ENCODE measurements around the gene PUS1.

PUS1 gene

DNA sequence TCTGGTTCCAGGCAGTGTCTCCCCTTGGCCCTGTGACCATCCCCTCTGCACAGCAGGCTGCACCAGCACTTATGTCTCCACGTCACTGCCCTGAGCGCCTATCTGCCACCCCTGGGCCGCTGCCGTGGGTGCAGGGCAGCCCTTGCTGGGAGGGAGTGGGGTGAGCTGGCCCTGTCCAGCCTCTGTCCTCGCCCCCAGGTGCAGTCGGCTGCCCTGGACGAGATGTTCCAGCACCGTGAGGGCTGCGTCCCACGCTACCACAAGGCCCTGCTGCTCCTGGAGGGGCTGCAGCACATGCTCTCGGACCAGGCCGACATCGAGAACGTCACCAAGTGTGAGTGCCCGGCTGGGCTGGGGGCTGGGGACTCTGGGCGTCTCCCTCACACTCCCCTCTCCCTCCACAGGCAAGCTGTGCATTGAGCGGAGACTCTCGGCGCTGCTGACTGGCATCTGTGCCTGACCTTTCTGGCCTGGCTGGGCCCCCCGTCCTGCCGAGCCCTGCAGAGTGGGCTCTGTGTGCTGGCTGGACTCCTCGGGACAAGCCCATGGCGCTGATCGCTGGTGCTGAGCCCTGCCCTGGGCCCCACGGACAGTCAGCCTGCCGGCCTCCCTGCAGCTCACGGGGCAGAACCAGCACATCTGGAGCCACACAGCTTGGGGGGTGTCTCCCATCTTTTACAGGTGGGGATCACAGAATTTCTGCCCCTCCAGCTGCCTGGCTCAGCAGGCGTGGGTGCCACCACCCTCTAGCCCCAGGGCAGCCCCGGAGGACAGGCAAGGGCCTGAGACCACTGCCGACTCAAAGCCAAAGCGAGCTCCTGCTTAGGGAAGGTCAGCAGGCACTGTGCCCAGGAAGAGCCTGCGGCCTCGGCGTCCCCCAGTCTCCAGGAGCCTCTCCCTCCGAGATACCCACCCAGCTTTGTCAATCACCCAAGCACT lies 7.9 kb upstream of the PUS1 start:
- no peak overlapping the region for H3K4me3 ChIP-seq (ENCODE audit: low read length)
- H3K27me3 ChIP-seq (ENCODE audit: control insufficient read depth, insufficient read depth, low read length), result no peaks in the 10 kb centered on the region
- H3K36me3 ChIP-seq (ENCODE audit: control insufficient read depth, insufficient read depth, low read length), result no peaks in the 10 kb centered on the region
- H3K4me1 ChIP-seq (ENCODE audit: control insufficient read depth, insufficient read depth, low read length), result no peaks in the 10 kb centered on the region
- no peak overlapping the region for H3K9ac ChIP-seq (ENCODE audit: low read length)
- no peaks in the 10 kb centered on the region for H3K9me3 ChIP-seq (ENCODE audit: control insufficient read depth, low read length)

DNA sequence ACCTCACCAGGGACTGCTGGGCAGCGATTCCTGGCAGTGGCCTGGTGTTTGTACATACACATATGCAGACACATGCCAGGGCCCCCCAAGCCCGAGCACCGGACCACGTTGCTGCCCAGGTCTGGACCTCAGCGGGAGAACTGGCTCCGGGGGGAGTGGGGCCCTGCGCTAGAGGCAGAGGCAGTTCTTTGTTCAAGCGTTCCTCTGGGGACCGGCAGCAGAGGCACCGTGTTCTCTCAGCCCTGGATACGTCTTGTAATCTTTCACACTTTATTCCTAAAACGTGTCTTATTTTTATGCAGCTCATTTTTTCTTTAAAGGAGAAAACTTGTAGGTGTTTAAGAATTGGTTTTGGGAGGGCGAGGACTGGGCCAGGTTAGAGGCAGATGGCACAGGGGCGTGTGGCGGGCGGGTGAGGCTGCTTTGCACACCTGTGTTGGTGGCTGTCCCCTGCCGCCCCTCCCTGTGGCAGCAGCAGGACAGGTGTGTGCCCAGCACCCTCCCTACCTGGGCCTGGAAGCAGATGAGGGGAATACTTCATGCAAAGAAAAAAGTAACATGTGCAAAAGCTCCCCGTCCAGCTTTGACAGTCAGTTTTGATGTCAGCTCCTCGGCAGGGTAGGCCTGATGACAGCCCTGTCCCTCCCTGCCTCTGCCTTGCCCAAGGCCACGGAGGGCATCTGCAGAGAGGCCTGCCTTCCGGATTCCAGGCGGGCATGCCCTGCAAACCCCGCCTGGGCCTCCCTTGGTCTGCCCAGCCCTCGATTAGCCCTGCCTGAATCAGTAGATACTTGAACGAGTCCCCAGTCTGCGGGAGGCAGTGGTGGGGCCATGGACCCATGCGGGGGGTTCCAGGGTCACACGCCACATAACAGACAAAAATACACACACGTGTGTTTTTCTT lies 7.0 kb upstream of the PUS1 start:
- Histone ChIP-seq H3K9ac (ENCODE audit: low read length) (no peak overlapping the region), H3K36me3 (ENCODE audit: control insufficient read depth, insufficient read depth, low read length) (no peaks in the 10 kb centered on the region), H3K4me1 (ENCODE audit: control insufficient read depth, insufficient read depth, low read length) (no peaks in the 10 kb centered on the region), H3K27me3 (ENCODE audit: control insufficient read depth, insufficient read depth, low read length) (no peaks in the 10 kb centered on the region), H3K4me3 (ENCODE audit: low read length) (no peak overlapping the region), H3K9me3 (ENCODE audit: control insufficient read depth, low read length) (no peaks in the 10 kb centered on the region)

DNA sequence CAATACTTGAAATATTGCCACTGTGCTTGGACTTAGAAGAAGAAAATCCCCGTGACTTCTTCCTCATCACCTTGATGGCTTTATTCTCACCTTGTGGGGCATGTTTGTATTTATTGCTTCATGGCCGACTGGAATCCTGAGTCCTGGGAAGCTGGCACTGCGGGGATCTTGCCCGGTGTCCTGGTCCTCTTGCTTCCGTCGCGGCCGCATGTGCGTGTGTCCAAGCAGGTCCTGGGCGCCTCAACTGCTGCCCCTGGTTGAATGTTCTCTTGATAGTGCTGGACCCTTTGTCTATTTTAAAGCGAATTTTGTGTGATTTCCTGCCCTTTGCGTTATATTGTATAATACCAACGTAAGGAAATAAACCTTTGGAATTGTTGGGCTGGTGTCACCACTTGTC lies 6.3 kb upstream of the PUS1 start:
- H3K9ac ChIP-seq (ENCODE audit: low read length), result no peak overlapping the region
- no peaks in the 10 kb centered on the region for H3K36me3 ChIP-seq (ENCODE audit: control insufficient read depth, insufficient read depth, low read length)
- no peaks in the 10 kb centered on the region for H3K27me3 ChIP-seq (ENCODE audit: control insufficient read depth, insufficient read depth, low read length)
- no peaks in the 10 kb centered on the region for H3K9me3 ChIP-seq (ENCODE audit: control insufficient read depth, low read length)
- H3K4me3 ChIP-seq (ENCODE audit: low read length), result no peak overlapping the region
- H3K4me1 ChIP-seq (ENCODE audit: control insufficient read depth, insufficient read depth, low read length), result no peaks in the 10 kb centered on the region

DNA sequence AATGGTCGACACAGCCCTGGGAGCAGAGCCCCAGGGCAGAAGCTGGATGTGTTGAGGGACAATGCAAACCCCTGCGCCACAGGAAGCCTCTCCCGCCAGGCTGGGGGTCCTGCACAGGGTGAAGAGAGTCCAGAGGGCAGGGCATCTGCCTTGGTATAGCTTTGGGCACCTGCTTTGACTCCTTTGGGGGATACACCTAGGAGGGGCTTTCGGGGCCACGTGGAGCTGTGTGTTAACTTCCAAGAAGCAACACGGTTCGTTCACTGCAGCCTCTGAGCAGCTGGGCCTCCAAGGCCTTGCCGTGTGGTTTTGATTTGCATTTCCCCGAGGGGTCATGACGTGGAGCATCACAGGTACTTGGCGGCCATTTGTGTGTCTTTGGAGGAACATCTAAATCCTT lies 5.8 kb upstream of the PUS1 start:
- no peaks in the 10 kb centered on the region for H3K9me3 ChIP-seq (ENCODE audit: control insufficient read depth, low read length)
- H3K9ac ChIP-seq (ENCODE audit: low read length), result no peak overlapping the region
- H3K4me3 ChIP-seq (ENCODE audit: low read length), result no peak overlapping the region
- H3K4me1 ChIP-seq (ENCODE audit: control insufficient read depth, insufficient read depth, low read length), result no peaks in the 10 kb centered on the region
- H3K36me3 ChIP-seq (ENCODE audit: control insufficient read depth, insufficient read depth, low read length), result no peaks in the 10 kb centered on the region
- H3K27me3 ChIP-seq (ENCODE audit: control insufficient read depth, insufficient read depth, low read length), result no peaks in the 10 kb centered on the region

DNA sequence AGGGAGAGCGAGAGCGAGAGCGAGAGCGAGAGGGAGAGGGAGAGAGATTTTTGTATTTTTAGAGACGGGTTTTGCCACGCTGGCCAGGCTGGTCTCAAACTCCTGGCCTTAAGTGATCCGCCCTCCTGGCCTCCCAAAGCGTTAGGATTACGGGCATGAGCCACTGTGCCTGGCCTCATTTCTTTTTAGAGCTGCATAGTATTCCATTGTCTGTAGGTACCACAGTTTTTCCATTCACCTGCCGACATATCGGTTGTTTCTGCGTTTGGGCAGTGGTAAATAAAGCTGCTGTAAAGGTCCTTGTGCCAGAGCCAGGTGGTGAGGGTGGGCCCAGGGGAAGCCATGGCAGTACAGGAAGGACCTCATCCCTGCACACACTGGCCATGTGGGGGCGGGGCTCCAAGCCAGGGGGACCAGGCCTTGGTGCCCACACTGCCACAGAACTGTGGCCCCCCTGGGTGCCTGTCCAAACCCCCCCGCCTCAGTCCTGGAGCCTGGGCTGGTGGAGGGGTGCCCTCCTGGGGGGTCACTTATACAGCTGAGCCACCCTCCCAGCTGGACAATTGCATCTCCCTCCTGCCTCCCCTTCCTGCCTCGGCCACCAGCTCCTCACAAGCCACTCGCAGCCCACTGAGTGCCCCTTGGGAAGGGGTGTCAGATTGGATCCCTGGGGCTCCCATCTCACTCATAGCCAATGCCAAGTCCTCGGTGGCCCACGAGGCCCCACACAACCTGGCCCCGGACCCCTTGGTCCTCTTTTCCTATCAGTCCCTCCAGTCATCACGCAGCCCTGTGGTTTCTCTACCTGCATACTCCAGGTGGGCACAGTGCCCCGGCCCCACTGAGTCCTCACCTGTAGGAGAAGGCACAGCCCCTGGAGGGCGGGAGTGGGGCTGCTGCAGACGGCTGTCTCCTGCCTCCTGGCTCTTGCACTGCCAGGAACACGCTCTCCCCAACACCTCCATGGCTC lies 1.7 kb upstream of the PUS1 start:
- H3K9ac ChIP-seq (ENCODE audit: low read length), result no peak overlapping the region
- H3K9me3 ChIP-seq (ENCODE audit: control insufficient read depth, low read length), result no peaks in the 10 kb centered on the region
- H3K27me3 ChIP-seq (ENCODE audit: control insufficient read depth, insufficient read depth, low read length), result no peaks in the 10 kb centered on the region
- peaks cover 6% of the 10 kb centered on the region for H3K4me1 ChIP-seq (ENCODE audit: control insufficient read depth, insufficient read depth, low read length)
- H3K4me3 ChIP-seq (ENCODE audit: low read length), result no peak overlapping the region
- H3K36me3 ChIP-seq (ENCODE audit: control insufficient read depth, insufficient read depth, low read length), result peaks cover 6% of the 10 kb centered on the region

DNA sequence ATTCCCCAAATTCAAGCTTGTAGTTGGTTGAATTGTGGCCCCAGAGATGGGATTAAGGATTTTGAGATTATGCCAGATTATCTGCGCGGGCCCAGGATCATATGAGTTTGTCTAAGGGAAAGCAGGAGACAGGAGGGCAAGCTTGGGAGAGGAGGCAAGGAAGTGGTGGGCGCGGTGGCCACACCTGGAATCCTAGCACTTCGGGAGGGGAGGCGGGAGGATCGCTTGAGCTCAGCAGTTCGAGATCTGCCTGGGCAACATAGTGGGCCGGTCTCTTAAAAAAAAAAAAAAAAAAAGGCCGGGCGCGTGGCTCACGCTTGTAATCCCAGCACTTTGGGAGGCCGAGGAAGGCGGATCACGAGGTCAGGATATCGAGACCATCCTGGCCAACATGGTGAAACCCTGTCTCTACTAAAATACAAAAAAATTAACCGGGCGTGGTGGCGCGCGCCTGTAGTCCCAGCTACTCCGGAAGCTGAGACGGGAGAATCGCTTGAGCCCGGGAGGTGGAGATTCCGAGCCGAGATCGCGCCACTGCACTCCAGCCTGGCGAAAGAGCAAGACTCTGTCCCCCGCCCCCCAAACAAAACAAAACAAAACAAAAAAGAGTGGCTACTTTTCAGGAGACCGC lies 881 bp upstream of the PUS1 start:
- Histone ChIP-seq H3K27me3 (ENCODE audit: control insufficient read depth, insufficient read depth, low read length) (no peaks in the 10 kb centered on the region), H3K36me3 (ENCODE audit: control insufficient read depth, insufficient read depth, low read length) (peaks cover 8% of the 10 kb centered on the region), H3K4me1 (ENCODE audit: control insufficient read depth, insufficient read depth, low read length) (peaks cover 6% of the 10 kb centered on the region), H3K9me3 (ENCODE audit: control insufficient read depth, low read length) (no peaks in the 10 kb centered on the region), H3K4me3 (ENCODE audit: low read length) (peak overlapping the region; percentile 41), H3K9ac (ENCODE audit: low read length) (peak overlapping the region; percentile 66)

DNA sequence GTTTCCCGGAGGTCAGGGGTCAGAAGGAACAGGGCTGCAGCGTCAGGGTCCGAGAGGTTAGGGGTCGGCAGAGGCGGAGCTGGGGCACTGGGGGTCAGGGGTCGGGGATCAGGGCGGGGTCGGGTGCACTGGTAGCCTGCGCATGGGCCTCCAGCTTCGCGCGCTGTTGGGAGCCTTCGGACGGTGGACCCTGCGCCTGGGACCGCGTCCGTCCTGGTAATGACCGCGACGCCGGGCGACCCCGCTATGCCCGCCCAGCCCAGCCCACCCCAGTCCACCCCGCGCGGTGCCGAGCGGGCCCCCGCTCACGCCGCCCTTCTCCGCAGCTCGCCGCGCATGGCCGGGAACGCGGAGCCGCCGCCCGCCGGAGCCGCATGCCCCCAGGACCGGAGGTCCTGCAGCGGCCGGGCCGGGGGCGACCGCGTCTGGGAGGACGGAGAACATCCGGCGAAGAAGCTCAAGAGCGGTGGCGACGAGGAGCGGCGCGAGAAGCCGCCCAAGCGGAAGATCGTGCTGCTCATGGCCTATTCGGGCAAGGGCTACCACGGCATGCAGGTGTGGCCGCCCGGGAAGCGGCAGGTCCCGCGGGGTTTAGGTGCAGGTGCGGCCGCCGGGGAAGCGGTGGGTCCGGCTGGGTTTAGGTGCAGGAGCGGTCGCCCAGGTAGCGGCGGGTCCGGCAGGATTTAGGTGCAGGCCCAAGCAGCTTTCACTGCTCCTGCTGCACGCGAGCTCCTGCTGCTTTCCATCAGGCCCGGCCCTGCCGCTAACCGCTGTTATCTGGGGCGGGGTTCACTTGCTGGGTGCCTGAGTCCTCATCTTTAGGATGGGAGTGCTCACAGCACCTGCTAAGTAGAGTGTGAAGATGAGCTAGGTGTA lies 743 bp downstream of the PUS1 start:
- Histone ChIP-seq H3K4me3 (ENCODE audit: low read length) (peak overlapping the region; percentile 74), H3K36me3 (ENCODE audit: control insufficient read depth, insufficient read depth, low read length) (peaks cover 8% of the 10 kb centered on the region), H3K9ac (ENCODE audit: low read length) (peak overlapping the region; percentile 75), H3K4me1 (ENCODE audit: control insufficient read depth, insufficient read depth, low read length) (peaks cover 6% of the 10 kb centered on the region), H3K27me3 (ENCODE audit: control insufficient read depth, insufficient read depth, low read length) (no peaks in the 10 kb centered on the region), H3K9me3 (ENCODE audit: control insufficient read depth, low read length) (no peaks in the 10 kb centered on the region)

DNA sequence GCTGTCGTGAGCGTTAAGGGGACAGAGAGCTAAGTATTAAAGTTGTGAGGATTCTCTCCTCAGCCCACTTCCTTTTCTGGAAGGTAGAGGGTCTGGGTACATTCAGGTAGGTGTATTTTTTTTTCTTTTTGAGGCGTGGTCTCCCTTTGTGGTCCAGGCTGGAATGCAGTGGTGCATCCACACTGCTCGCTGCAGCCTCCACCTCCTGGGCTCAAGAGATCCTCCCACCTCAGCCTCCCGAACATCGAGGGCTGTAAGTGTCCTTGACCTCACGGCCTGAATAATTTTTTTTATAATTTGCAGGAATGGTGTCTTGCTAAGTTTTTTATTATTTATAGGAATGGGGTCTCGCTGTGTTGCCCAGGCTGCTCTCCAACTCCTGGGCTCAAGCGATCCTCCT lies 1.4 kb downstream of the PUS1 start:
- no peaks in the 10 kb centered on the region for H3K9me3 ChIP-seq (ENCODE audit: control insufficient read depth, low read length)
- H3K4me3 ChIP-seq (ENCODE audit: low read length), result no peak overlapping the region
- H3K9ac ChIP-seq (ENCODE audit: low read length), result no peak overlapping the region
- H3K36me3 ChIP-seq (ENCODE audit: control insufficient read depth, insufficient read depth, low read length), result peaks cover 8% of the 10 kb centered on the region
- H3K27me3 ChIP-seq (ENCODE audit: control insufficient read depth, insufficient read depth, low read length), result no peaks in the 10 kb centered on the region
- H3K4me1 ChIP-seq (ENCODE audit: control insufficient read depth, insufficient read depth, low read length), result peaks cover 6% of the 10 kb centered on the region

DNA sequence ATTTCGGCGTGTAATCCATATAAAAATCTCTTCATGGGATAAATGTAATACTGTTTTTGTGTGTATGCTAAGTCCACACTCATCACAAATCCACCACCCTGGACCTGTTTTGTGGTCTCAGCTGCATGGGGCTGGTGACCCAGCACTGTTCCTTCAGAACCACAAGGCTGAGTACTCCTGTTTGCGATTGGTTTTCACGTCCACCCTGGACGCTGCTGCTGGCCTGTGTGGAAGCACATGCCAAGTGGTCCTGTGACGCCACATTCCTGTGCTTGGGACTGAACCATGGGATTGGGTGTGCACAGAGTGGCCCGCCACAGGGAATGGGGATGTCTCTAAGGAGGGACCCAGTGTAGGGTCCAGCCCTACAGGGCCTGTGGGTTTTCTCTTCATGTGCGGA lies 4.3 kb downstream of the PUS1 start:
- Histone ChIP-seq H3K9ac (ENCODE audit: low read length) (no peak overlapping the region), H3K27me3 (ENCODE audit: control insufficient read depth, insufficient read depth, low read length) (no peaks in the 10 kb centered on the region), H3K4me1 (ENCODE audit: control insufficient read depth, insufficient read depth, low read length) (peaks cover 6% of the 10 kb centered on the region), H3K4me3 (ENCODE audit: low read length) (no peak overlapping the region), H3K9me3 (ENCODE audit: control insufficient read depth, low read length) (no peaks in the 10 kb centered on the region), H3K36me3 (ENCODE audit: control insufficient read depth, insufficient read depth, low read length) (peaks cover 8% of the 10 kb centered on the region)

DNA sequence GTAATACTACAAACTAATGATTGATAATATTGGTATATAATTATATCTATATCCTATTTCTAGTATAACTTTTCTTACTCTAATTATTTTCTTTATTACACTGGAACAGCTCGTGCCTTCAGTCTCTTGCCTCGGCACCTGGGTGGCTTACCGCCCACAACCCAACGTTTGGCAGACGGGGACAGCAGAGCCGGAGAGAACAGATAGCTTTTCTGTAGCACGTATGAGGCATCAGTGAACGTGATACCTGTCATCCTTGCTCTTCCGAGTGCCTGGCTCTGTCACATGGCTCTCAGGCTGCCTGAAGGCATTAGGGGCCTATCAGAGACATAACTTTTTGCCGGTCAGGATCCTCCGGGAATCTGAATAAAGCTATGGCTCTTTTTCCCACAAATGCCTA lies 5.5 kb downstream of the PUS1 start:
- H3K4me1 ChIP-seq (ENCODE audit: control insufficient read depth, insufficient read depth, low read length), result peaks cover 14% of the 10 kb centered on the region
- no peaks in the 10 kb centered on the region for H3K9me3 ChIP-seq (ENCODE audit: control insufficient read depth, low read length)
- H3K27me3 ChIP-seq (ENCODE audit: control insufficient read depth, insufficient read depth, low read length), result no peaks in the 10 kb centered on the region
- H3K9ac ChIP-seq (ENCODE audit: low read length), result no peak overlapping the region
- peaks cover 8% of the 10 kb centered on the region for H3K36me3 ChIP-seq (ENCODE audit: control insufficient read depth, insufficient read depth, low read length)
- no peak overlapping the region for H3K4me3 ChIP-seq (ENCODE audit: low read length)
